Esophagus squamous epithelium (tissue), 4 donors: ENCODE measurements around the gene HMGCR.

ENCODE experiments used
- POLR2A ChIP-seq, 4 donors: fragments of 450-650 bp; IDR thresholded peaks; one replicate each; pipeline ENCODE4 v1.6.1; 2017; ENCODE audit warnings: antibody characterized with exemption in 4 of 4, mild to moderate bottlenecking in 4 of 4, moderate library complexity in 3 of 4
- TF ChIP-seq, protein P1 (sequence below), 6 experiments: fragments of 450-650 bp in 4 of 6; fragments of 200-600 bp in 2 of 6; sonication (generic) in 2 of 6; IDR thresholded peaks; one replicate each; pipeline ENCODE4 v1.5.1; 2016 to 2019; ENCODE audit warnings: antibody characterized with exemption in 6 of 6, mild to moderate bottlenecking in 4 of 6, moderate library complexity in 4 of 6

- no peak for TF ChIP-seq POLR2A (IDR thresholded peaks at IDR 0.05)
- TF ChIP-seq, protein P1, sequence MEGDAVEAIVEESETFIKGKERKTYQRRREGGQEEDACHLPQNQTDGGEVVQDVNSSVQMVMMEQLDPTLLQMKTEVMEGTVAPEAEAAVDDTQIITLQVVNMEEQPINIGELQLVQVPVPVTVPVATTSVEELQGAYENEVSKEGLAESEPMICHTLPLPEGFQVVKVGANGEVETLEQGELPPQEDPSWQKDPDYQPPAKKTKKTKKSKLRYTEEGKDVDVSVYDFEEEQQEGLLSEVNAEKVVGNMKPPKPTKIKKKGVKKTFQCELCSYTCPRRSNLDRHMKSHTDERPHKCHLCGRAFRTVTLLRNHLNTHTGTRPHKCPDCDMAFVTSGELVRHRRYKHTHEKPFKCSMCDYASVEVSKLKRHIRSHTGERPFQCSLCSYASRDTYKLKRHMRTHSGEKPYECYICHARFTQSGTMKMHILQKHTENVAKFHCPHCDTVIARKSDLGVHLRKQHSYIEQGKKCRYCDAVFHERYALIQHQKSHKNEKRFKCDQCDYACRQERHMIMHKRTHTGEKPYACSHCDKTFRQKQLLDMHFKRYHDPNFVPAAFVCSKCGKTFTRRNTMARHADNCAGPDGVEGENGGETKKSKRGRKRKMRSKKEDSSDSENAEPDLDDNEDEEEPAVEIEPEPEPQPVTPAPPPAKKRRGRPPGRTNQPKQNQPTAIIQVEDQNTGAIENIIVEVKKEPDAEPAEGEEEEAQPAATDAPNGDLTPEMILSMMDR (IDR thresholded peaks at IDR 0.05): no peak
Measured at GRCh38 chr5:75367401-75367800, 30.4 kb downstream of the HMGCR start.
